DMS153 (cell line): Measurements from ENCODE around the gene HOXC9.

Source experiments
- DNase-seq: peaks from one replicate; lab custom pipeline; 2025; lab: John Stamatoyannopoulos, UW

HOXC9 gene

DNA sequence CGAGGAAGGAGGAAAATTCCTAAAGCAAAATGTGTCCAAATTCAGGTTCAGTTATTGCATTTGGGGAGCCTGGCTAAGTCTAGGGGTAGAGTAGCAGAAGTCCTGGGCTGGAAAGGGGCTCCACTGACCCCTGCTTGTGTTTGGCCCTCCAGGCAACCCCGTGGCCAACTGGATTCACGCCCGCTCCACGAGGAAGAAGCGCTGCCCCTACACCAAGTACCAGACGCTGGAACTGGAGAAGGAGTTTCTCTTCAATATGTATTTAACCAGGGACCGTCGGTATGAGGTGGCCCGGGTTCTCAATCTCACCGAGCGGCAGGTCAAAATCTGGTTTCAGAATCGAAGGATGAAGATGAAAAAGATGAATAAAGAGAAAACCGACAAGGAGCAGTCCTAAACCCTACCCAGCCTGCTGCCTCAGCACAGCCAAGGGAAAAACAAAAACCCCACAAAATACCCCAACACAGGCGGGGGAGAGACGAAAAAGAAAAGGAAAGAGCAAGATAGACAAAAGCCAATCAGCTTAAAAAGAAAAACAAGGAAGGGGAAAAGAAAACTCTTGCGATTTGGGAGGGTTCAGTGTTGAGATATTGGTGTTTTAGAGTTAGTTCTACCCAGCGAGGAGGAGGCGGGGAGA, 2.4 kb downstream of the HOXC9 start:
- DNase-seq, result no peak

- DNase-seq, result no peak
These were observed 3.0 kb downstream of the HOXC9 start for GRCh38 chr12:54002915-54003389.

- no peak for DNase-seq
These were observed 3.7 kb downstream of the HOXC9 start for GRCh38 chr12:54003625-54004024.

DNA sequence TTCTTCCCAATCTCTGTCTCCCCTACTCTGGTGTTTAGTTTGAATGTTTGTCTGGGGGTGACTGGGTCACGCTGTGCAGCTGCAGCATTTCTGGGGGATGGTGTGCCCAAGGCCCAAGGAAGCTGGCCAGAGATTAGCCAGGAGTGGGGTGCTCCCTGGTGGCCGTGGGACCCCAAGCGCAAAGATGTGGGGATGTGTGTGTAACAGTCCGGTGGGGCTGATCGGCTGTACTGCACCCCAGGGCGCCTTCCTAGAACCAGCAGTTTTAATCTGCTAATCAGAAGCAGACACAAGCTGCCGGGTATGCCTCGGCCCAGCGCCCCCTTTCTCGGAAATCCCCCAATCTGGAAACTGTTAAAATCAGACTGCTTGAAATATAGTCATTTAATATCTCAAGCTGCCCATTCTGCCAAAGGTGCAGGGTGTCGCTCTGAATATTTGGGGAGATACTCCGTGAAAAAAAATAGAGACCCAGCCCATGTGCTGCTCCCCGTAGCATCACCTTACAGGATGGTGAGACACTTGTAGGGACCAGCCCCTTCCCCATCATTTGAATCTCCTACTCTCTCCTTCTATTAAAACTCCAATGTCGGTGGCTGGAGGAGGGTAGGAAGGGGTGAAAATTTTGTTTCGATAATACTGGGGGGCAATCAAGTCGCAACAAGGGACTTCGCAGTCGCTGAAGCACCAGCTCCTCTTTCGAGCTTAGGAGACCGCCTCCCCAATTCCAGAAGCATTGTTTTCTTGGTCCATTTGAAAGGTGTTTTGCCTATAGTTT, 4.3 kb downstream of the HOXC9 start:
- DNase-seq, result no peak

GRCh38 chr12:54004841-54005530, 5.0 kb downstream of the HOXC9 start:
- peak; percentile 13 for DNase-seq

DNA sequence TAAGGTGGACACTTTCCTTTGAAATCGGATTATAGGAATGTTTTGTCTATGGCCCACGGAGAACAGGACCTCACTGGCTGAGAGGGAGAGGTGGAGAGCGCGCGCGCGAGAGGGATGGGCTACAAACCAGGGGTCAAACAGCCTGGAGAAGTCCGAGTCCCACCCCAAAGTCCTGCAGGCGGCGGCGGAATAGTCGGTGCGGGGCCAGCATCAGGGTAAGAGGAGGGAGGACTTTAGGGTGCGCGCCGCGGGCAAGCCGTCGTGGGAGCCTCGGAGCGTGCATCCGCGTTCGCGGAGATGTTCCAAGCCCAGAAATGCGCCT, 5.5 kb downstream of the HOXC9 start:
- no peak for DNase-seq

DNA sequence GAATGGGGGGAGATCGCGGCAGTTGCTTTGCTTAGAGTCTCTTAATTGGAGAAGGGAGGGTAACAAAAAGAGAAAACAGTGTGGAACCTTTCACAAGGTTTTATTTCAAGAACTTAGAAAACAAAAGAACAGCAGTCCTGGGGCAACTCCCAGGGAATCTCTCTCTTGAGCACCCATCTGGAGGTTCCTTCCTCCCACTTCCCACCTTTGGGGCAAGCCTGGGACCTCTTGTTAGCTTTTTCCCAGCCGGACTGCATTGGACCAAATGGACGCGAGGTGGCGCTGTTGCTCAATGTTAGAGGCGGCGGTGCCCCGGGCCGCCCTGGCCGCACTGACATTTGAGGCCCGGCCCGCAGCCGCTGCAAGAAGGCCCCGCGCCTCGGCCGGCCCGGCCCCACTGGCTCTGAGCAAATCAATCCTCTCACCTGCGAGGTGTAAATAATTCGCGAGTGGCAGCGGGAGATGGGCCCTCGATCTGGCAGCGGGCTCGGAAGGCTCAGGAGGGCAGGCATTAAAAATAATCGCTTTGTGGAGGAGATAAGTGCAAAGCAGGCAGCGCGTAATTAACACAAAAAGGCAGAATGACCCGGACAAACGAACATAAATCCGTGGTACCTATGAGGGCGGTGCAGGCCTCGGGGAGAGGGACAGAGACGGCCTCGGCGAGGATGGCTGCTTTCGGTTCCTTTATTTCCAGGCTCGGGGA, 6.0 kb downstream of the HOXC9 start:
- DNase-seq, result peak; percentile 20

- DNase-seq, result no peak
These were observed 6.7 kb downstream of the HOXC9 start for GRCh38 chr12:54006559-54007220.

DNA sequence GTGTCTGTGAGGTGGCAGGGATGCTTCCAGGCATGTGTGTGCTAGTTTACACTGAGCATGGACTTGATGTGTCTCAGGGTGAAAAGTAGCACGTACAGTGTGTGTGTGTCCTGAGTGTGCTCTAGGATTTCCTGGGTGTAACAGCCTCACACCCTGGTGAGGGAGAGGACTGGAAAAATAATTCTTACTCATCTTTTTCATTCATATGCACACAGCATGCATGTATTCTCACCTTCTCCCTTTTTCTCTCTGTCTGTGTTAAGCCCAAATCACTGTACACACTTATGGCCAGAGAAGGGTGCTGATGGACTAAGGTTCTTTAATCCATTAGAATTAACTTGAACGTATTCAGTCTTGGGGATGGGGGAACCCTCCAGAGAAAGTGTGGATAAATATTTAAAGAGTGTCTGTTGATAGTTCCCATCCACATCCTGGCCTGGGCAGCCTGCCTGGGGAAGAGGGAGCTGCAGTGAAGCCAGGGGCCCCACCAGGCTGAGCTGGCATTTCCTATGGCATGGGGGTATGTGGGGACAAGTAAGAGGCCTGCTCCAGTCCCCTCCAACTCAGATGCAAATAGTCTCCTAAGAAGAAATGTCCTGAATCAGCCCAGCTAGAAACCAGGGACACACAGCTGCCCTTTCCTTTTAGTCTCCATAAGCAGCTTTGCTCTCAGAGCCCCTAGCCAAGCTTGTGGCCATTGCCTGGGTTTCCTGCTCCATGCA, 7.7 kb downstream of the HOXC9 start:
- DNase-seq, result no peak

- DNase-seq, result no peak
These were observed 8.2 kb downstream of the HOXC9 start for GRCh38 chr12:54008260-54008552.

- DNase-seq, result no peak
These were observed 9.5 kb downstream of the HOXC9 start for GRCh38 chr12:54009171-54010052.

GRCh38 chr12:54010053-54010971, 10.4 kb downstream of the HOXC9 start:
- no peak for DNase-seq

- DNase-seq, result no peak
These were observed 11.2 kb downstream of the HOXC9 start for GRCh38 chr12:54010972-54011664.

GRCh38 chr12:54011665-54012532, 11.9 kb downstream of the HOXC9 start:
- no peak for DNase-seq

GRCh38 chr12:54012631-54013409, 12.9 kb downstream of the HOXC9 start:
- DNase-seq, result no peak

DNA sequence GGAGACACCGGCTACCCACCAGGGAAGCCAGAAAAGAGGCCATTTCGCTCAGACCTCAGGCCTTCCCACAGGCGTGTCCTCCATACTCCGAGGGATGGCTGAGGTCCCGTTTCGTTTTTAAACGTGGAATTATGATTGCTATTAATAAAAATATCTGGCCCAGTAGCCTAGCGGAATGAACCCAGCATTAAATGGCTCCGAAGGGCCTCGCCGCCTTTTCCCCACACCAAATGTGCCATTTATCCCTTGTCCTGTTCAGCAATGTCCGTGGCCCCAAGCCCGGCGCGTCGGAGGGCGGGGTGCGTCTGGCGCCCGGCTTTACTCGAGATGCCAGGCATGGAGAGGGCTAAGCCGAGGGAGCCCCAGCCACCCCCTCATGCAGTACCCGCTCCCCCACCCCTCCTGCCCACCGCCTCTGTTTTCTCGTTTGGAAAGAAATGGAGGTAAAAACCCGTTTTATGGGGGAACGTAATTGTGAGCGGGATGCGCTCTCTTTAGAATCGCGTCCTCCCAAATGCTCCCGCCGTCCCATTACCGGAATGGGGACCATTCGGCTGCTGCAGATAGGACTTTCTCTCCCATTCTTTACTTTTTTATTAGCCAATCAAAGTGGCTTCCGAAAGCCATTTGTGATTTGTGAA, 14.5 kb downstream of the HOXC9 start:
- DNase-seq, result no peak
